GM19193 (cell line): ENCODE measurements around the gene OPALIN.

Experiments used
- POLR2A ChIP-seq: IDR thresholded peaks from 4 replicates; pipeline ENCODE4 v1.6.1; 2011; ENCODE audit not compliant: insufficient read depth, insufficient read length; ENCODE audit errors: extremely low read depth

OPALIN gene

DNA sequence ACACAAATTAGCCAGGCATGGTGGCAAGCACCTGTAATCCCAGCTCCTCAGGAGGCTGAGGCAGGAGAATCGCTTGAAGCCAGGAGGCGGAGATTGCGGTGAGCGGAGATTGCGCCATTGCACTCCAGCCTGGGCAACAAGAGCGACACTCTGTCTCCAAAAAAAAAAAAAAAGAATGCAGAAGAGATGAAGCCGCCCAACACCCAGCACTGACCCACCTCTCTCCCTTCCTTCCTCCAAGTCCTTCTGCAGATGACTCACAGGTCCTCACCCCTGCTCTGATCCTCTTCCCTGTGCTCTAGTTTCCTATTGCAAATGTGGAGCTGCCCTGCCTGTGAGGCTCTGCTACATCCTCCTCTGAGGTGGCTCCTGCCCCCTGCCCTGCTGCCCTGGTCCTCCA is 22.0 kb upstream of the OPALIN start:
- TF ChIP-seq POLR2A = no peak

GRCh38 chr10:96379758-96380157 is 21.0 kb upstream of the OPALIN start:
- no peak for TF ChIP-seq POLR2A

DNA sequence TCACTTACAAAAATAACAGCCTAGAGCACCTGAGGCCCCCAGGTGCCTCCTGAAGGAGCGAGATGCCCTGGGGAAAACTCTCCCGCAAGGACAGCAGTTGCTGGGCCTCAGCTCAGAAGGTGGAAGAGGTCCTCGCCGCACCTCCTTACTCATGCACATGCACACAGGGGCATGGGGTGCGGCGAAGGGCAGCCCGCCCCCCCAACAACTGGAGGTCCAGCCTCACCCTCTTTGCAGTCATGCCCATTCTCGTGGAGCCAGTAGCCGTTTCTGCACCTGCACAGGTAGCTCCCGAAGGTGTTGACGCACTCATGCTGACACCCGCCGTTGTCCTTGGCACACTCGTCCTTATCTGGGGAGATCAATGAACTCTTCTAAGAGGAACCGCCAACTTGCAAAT is 19.9 kb upstream of the OPALIN start:
- TF ChIP-seq POLR2A = no peak

GRCh38 chr10:96377816-96378294 is 19.1 kb upstream of the OPALIN start:
- no peak for TF ChIP-seq POLR2A

DNA sequence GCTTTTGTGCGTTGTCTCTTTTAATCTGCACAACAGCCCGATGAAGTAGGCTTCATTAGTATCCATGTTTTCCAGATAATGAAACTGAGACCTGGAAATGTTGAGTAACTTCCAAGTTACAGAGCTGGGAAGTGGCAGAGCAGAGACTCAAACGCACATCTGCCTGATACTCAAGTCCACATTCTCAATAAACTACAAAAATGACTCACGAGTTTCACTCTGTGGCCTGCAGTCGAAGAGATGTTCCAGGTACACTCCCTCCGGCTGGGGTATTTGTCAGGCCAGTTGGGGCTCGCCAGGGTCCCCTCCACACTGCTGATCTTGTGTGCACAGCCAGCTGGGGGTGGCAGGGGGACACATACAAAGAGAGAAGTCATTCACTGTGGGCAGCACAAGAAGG is 17.7 kb upstream of the OPALIN start:
- no peak for TF ChIP-seq POLR2A

GRCh38 chr10:96374985-96375830 is 16.4 kb upstream of the OPALIN start:
- TF ChIP-seq POLR2A = no peak

DNA sequence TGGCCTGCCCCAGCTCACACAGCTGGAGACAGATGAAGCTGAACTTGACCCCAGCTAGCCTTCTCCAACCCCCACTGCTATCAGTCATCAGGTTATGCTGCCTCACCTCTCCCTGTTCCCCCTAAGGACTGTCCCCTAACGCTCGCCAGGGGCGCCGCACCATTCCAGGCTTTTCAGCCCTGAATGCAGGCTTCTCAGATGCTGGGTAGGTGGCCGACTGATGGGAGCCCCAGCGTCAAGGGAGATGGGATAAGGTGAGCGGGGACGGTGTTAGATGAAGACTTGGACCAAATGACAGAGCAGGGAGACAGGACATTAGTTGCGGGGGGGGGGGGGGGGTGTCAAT is 15.8 kb upstream of the OPALIN start:
- no peak for TF ChIP-seq POLR2A

- no peak for TF ChIP-seq POLR2A
Observed at GRCh38 chr10:96374004-96374403, 15.2 kb upstream of the OPALIN start.

GRCh38 chr10:96371356-96371755 is 12.6 kb upstream of the OPALIN start:
- TF ChIP-seq POLR2A = no peak

DNA sequence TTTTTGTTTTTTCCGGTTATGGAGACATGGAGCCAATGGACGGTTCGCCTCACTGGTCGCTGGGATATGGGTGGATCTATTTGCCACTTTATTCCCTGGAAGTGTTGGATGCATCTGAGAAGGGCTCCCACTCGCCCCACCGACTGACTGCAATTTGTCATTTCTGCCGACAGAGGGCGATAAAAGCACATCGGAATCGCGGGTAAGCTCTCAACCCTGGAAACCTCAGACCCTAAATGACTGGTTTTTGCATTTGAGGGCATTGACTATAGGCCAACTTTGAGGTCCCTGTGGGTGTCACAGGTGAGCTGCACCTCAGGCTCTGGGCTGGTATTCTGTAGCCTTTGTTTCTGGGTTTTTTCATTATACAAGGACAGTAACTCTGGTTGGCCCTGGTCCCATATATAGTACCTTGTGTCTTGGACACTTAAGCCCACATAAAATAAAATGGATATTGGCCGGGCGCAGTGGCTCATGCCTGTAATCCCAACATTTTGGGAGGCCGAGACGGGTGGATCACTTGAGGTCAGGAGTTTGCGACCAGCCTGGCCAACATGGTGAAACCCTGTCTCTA is 11.9 kb upstream of the OPALIN start:
- no peak for TF ChIP-seq POLR2A

DNA sequence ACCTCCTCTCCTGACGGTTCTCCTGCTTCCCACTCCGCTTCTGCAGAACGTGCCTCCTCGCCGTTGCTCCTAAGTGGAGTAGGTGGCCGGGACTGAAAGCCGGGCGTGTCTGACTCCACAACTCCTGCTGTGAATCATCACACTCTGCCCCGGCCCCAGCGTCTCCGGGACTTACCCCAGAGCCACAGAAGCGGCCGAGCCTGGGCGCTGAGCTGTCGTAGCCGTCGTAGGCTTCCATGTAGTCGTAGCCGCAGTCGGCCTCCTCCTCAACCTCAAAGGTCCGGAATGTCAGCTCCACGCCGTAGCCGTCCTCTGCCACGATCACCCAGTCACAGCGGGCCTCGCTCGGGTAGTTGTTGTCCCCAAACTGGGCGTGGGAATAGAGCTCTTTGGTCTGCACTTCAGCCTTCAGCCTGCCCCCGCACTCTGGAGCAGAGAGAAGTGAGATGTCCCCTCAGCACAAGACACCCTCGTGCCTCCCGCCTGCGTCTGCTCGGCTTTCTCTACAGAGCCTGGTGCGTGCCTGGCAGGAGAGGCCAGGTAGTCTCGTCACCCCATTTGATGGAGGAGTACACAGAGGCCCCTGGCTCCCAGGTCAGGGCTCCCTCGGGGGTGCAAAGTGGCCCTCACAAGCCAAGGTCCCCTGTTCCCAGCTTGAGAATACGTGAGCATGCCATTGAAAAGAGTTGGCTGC is 11.2 kb upstream of the OPALIN start:
- TF ChIP-seq POLR2A = no peak

DNA sequence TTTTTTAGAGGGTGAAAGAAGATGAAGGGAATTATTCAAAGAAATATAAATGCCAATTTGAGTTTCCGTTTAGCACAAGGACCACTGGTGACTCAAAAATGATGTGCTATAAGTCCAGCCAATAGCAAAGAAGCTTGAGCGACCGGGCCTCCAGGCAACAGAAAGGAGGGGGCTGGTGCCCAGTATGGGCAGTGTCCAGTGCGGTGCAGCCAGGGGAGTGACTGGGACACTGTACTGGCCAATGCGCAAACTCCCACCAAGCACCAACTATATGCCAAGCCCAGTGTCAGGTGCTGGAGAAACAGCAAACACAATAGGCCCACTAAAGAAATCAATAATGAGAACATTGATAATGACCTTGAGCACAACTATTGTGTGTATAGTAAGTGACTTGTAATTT is 10.2 kb upstream of the OPALIN start:
- TF ChIP-seq POLR2A = no peak

- TF ChIP-seq POLR2A = no peak
Observed at GRCh38 chr10:96367470-96367869, 8.7 kb upstream of the OPALIN start.

- TF ChIP-seq POLR2A = no peak
Observed at GRCh38 chr10:96366508-96366907, 7.7 kb upstream of the OPALIN start.

DNA sequence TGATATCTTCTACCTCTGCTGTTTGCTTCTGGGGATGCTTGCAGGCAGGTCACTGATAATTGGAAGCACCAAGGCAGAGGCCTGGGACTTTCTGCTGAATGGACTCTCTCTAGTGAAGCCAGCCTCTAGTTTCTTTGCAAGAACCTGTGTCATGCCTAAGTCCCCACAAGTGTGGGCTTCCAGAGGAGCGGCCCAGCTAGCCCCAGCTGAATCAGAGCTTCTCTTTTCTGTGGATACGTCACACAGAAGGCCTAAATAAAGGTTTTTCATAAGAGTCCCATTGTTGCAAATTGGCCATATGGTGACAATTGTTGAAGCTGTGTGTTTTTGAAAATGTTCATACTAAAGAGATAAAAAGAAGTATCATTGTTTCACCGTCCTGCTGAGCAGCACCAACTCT is 6.8 kb upstream of the OPALIN start:
- TF ChIP-seq POLR2A = no peak

GRCh38 chr10:96360766-96361165 is 2.0 kb upstream of the OPALIN start:
- TF ChIP-seq POLR2A = no peak
